Stomach (tissue), 4 donors: ENCODE results near the gene BTBD9.

Experiments
- POLR2A ChIP-seq, 4 donors: fragments of 450-650 bp; IDR thresholded peaks; one replicate each; pipeline ENCODE4 v1.6.1; 2016; ENCODE audit warnings: antibody characterized with exemption in 4 of 4, control low read depth in 2 of 4, mild to moderate bottlenecking in 1 of 4, moderate library complexity in 1 of 4
- TF ChIP-seq, protein P1 (sequence below), 7 experiments: fragments of 450-650 bp in 4 of 7; fragments of 200-600 bp in 3 of 7; sonication (generic) in 3 of 7; IDR thresholded peaks; one replicate each; pipeline ENCODE4 v1.5.1; 2016 to 2019; ENCODE audit warnings: antibody characterized with exemption in 7 of 7, control low read depth in 2 of 7, mild to moderate bottlenecking in 1 of 7

GRCh38 chr6:38481211-38481836 is 158.4 kb downstream of the BTBD9 start:
- no peak for TF ChIP-seq POLR2A (IDR thresholded peaks at IDR 0.05)
- TF ChIP-seq, protein P1, sequence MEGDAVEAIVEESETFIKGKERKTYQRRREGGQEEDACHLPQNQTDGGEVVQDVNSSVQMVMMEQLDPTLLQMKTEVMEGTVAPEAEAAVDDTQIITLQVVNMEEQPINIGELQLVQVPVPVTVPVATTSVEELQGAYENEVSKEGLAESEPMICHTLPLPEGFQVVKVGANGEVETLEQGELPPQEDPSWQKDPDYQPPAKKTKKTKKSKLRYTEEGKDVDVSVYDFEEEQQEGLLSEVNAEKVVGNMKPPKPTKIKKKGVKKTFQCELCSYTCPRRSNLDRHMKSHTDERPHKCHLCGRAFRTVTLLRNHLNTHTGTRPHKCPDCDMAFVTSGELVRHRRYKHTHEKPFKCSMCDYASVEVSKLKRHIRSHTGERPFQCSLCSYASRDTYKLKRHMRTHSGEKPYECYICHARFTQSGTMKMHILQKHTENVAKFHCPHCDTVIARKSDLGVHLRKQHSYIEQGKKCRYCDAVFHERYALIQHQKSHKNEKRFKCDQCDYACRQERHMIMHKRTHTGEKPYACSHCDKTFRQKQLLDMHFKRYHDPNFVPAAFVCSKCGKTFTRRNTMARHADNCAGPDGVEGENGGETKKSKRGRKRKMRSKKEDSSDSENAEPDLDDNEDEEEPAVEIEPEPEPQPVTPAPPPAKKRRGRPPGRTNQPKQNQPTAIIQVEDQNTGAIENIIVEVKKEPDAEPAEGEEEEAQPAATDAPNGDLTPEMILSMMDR (IDR thresholded peaks at IDR 0.05), result no peak
